ENCODE results near the gene STX5.

Gene STX5

GRCh38 chr11:62858201-62858600, 26.4 kb upstream of the STX5 start:
- Mint-ChIP-seq H3K9me3 (no peaks in the 10 kb centered on the region), H3K27me3 (peaks cover 4% of the 10 kb centered on the region), H3K27ac (peak overlapping the region; percentile 85), H3K4me3 (peak overlapping the region; percentile 99), H3K36me3 (ENCODE audit: low read depth) (peaks cover 74% of the 10 kb centered on the region), H3K4me1 (ENCODE audit: low read depth) (peaks cover 57% of the 10 kb centered on the region)
- DNase-seq: no peak

GRCh38 chr11:62857541-62857982, 25.7 kb upstream of the STX5 start:
- peak overlapping the region; percentile 85 for H3K27ac Mint-ChIP-seq
- H3K4me3 Mint-ChIP-seq: peak overlapping the region; percentile 99
- H3K36me3 Mint-ChIP-seq (ENCODE audit: low read depth): peaks cover 77% of the 10 kb centered on the region
- no peaks in the 10 kb centered on the region for H3K9me3 Mint-ChIP-seq
- H3K27me3 Mint-ChIP-seq: peaks cover 4% of the 10 kb centered on the region
- peaks cover 61% of the 10 kb centered on the region for H3K4me1 Mint-ChIP-seq (ENCODE audit: low read depth)
- DNase-seq: no peak

GRCh38 chr11:62856333-62856895, 24.6 kb upstream of the STX5 start:
- Mint-ChIP-seq H3K36me3 (ENCODE audit: low read depth) (peaks cover 86% of the 10 kb centered on the region), H3K27ac (peak overlapping the region; percentile 99), H3K9me3 (no peaks in the 10 kb centered on the region), H3K4me1 (ENCODE audit: low read depth) (peaks cover 65% of the 10 kb centered on the region), H3K4me3 (peak overlapping the region; percentile 99), H3K27me3 (peaks cover 4% of the 10 kb centered on the region)
- no peak for DNase-seq

- Mint-ChIP-seq H3K4me1 (ENCODE audit: low read depth) (peaks cover 59% of the 10 kb centered on the region), H3K27me3 (peaks cover 4% of the 10 kb centered on the region), H3K27ac (peak overlapping the region; percentile 99), H3K4me3 (peak overlapping the region; percentile 99), H3K9me3 (no peaks in the 10 kb centered on the region), H3K36me3 (ENCODE audit: low read depth) (peaks cover 91% of the 10 kb centered on the region)
- peak; percentile 99 for DNase-seq
Measured at GRCh38 chr11:62855571-62856332, 23.9 kb upstream of the STX5 start.

- H3K9me3 Mint-ChIP-seq: no peaks in the 10 kb centered on the region
- H3K36me3 Mint-ChIP-seq (ENCODE audit: low read depth): peaks cover 86% of the 10 kb centered on the region
- H3K27me3 Mint-ChIP-seq: peaks cover 4% of the 10 kb centered on the region
- H3K4me3 Mint-ChIP-seq: peak overlapping the region; percentile 99
- H3K4me1 Mint-ChIP-seq (ENCODE audit: low read depth): peaks cover 55% of the 10 kb centered on the region
- peak overlapping the region; percentile 99 for H3K27ac Mint-ChIP-seq
- no peak for DNase-seq
Measured at GRCh38 chr11:62854825-62855570, 23.1 kb upstream of the STX5 start.

- H3K27ac Mint-ChIP-seq: peak overlapping the region; percentile 99
Measured at GRCh38 chr11:62854013-62854824, 22.4 kb upstream of the STX5 start.

GRCh38 chr11:62853279-62853965, 21.6 kb upstream of the STX5 start:
- Mint-ChIP-seq H3K4me3 (peak overlapping the region; percentile 99), H3K27me3 (peaks cover 4% of the 10 kb centered on the region), H3K27ac (peak overlapping the region; percentile 99), H3K4me1 (ENCODE audit: low read depth) (peaks cover 48% of the 10 kb centered on the region), H3K9me3 (no peaks in the 10 kb centered on the region), H3K36me3 (ENCODE audit: low read depth) (peaks cover 76% of the 10 kb centered on the region)
- DNase-seq: no peak

More at GRCh38 chr11:62854013-62854824, 22.4 kb upstream of the STX5 start:
- no peaks in the 10 kb centered on the region for H3K9me3 Mint-ChIP-seq
- H3K4me3 Mint-ChIP-seq: peak overlapping the region; percentile 99
- peaks cover 51% of the 10 kb centered on the region for H3K4me1 Mint-ChIP-seq (ENCODE audit: low read depth)
- DNase-seq: no peak
- H3K27me3 Mint-ChIP-seq: peaks cover 4% of the 10 kb centered on the region
- H3K36me3 Mint-ChIP-seq (ENCODE audit: low read depth): peaks cover 80% of the 10 kb centered on the region

GRCh38 chr11:62852523-62853188, 20.8 kb upstream of the STX5 start:
- peak overlapping the region; percentile 99 for H3K4me3 Mint-ChIP-seq
- H3K27me3 Mint-ChIP-seq: peaks cover 4% of the 10 kb centered on the region
- H3K9me3 Mint-ChIP-seq: no peaks in the 10 kb centered on the region
- peaks cover 68% of the 10 kb centered on the region for H3K36me3 Mint-ChIP-seq (ENCODE audit: low read depth)
- DNase-seq: no peak
- peaks cover 40% of the 10 kb centered on the region for H3K4me1 Mint-ChIP-seq (ENCODE audit: low read depth)
- peak overlapping the region; percentile 99 for H3K27ac Mint-ChIP-seq

- Mint-ChIP-seq H3K4me1 (ENCODE audit: low read depth) (peaks cover 35% of the 10 kb centered on the region), H3K4me3 (peak overlapping the region; percentile 99), H3K27me3 (peaks cover 4% of the 10 kb centered on the region)
Measured at GRCh38 chr11:62851807-62852522, 20.1 kb upstream of the STX5 start.

GRCh38 chr11:62850911-62851806, 19.3 kb upstream of the STX5 start:
- peak overlapping the region; percentile 99 for H3K27ac Mint-ChIP-seq
- H3K4me1 Mint-ChIP-seq (ENCODE audit: low read depth): peaks cover 32% of the 10 kb centered on the region

More at GRCh38 chr11:62851807-62852522, 20.1 kb upstream of the STX5 start:
- DNase-seq: no peak
- H3K27ac Mint-ChIP-seq: peak overlapping the region; percentile 99
- H3K9me3 Mint-ChIP-seq: no peaks in the 10 kb centered on the region
- H3K36me3 Mint-ChIP-seq (ENCODE audit: low read depth): peaks cover 61% of the 10 kb centered on the region

GRCh38 chr11:62847767-62848314, 16.0 kb upstream of the STX5 start:
- Mint-ChIP-seq H3K27me3 (no peaks in the 10 kb centered on the region), H3K4me3 (no peak overlapping the region), H3K4me1 (ENCODE audit: low read depth) (peaks cover 20% of the 10 kb centered on the region), H3K9me3 (no peaks in the 10 kb centered on the region), H3K27ac (peak overlapping the region; percentile 33), H3K36me3 (ENCODE audit: low read depth) (peaks cover 21% of the 10 kb centered on the region)
- DNase-seq: no peak

More at GRCh38 chr11:62850911-62851806, 19.3 kb upstream of the STX5 start:
- peaks cover 4% of the 10 kb centered on the region for H3K27me3 Mint-ChIP-seq
- H3K4me3 Mint-ChIP-seq: peak overlapping the region; percentile 99
- H3K9me3 Mint-ChIP-seq: no peaks in the 10 kb centered on the region
- H3K36me3 Mint-ChIP-seq (ENCODE audit: low read depth): peaks cover 54% of the 10 kb centered on the region
- peak; percentile 71 for DNase-seq

- H3K9me3 Mint-ChIP-seq: no peaks in the 10 kb centered on the region
- no peak for DNase-seq
- H3K27ac Mint-ChIP-seq: peak overlapping the region; percentile 22
- H3K4me3 Mint-ChIP-seq: no peak overlapping the region
- H3K36me3 Mint-ChIP-seq (ENCODE audit: low read depth): peaks cover 5% of the 10 kb centered on the region
- H3K27me3 Mint-ChIP-seq: no peaks in the 10 kb centered on the region
- H3K4me1 Mint-ChIP-seq (ENCODE audit: low read depth): peaks cover 5% of the 10 kb centered on the region
Measured at GRCh38 chr11:62846177-62846576, 14.3 kb upstream of the STX5 start.
